ENCODE measurements around the gene APLF.
"Not testable (repeated sequence)": the region's sequence is repeated elsewhere in the genome, so short reads cannot be mapped to it uniquely, and the experiment has no call there.

Gene APLF

DNA sequence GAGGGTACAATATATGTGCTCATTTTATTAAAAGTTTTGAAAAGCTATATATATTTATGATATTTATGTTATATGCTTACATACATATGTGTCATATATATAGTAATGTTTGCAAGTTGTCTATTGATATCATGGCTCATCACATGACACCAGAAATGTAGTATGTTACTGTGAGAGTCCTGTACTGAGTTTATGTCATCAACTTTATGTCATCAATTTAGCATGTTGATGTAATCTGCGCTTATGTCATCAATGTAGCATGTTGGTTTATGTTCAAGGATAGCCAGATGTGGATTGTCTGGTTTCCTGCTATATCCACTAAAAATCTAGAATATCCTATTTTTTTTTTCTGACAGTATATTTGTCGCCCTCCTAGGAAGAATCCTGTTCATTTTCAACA lies 77.4 kb downstream of the APLF start:
- Histone ChIP-seq H3K27me3 (no peaks in the 10 kb centered on the region), H3K27ac (no peak overlapping the region), H3K4me3 (ENCODE audit: low read depth in 1 of 2, low read length in 1 of 2) (no peak overlapping the region), H3K4me1 (ENCODE audit: control insufficient read depth in 1 of 2, insufficient read depth in 1 of 2, low read depth in 1 of 2, low read length in 1 of 2) (no peaks in the 10 kb centered on the region), H3K9me3 (no peaks in the 10 kb centered on the region), H3K36me3 (no peaks in the 10 kb centered on the region)
- TF ChIP-seq, protein P1, sequence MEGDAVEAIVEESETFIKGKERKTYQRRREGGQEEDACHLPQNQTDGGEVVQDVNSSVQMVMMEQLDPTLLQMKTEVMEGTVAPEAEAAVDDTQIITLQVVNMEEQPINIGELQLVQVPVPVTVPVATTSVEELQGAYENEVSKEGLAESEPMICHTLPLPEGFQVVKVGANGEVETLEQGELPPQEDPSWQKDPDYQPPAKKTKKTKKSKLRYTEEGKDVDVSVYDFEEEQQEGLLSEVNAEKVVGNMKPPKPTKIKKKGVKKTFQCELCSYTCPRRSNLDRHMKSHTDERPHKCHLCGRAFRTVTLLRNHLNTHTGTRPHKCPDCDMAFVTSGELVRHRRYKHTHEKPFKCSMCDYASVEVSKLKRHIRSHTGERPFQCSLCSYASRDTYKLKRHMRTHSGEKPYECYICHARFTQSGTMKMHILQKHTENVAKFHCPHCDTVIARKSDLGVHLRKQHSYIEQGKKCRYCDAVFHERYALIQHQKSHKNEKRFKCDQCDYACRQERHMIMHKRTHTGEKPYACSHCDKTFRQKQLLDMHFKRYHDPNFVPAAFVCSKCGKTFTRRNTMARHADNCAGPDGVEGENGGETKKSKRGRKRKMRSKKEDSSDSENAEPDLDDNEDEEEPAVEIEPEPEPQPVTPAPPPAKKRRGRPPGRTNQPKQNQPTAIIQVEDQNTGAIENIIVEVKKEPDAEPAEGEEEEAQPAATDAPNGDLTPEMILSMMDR (IDR thresholded peaks at IDR 0.05) = no peak

DNA sequence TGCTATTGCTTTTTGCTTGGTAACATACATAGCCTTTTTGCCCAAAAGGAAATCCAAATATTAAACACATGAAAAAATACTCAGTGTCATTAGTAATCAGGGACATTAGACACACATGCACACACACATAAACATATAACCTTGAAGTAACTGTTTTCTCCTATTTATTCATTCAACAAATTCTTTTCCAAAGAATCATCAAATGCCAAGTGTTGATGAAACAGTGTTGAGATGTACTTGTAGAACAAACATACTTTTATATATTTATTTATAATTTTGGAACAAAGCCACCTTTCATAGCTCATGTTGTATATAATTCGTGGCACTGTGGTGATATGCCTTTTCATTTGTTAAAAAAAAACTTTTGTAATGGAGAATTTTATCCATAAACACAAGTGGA lies 81.0 kb downstream of the APLF start:
- TF ChIP-seq, protein P1 (IDR thresholded peaks at IDR 0.05) = no peak
- Histone ChIP-seq H3K4me1 (ENCODE audit: control insufficient read depth in 1 of 2, insufficient read depth in 1 of 2, low read depth in 1 of 2, low read length in 1 of 2) (no peaks in the 10 kb centered on the region), H3K27ac (no peak overlapping the region)

DNA sequence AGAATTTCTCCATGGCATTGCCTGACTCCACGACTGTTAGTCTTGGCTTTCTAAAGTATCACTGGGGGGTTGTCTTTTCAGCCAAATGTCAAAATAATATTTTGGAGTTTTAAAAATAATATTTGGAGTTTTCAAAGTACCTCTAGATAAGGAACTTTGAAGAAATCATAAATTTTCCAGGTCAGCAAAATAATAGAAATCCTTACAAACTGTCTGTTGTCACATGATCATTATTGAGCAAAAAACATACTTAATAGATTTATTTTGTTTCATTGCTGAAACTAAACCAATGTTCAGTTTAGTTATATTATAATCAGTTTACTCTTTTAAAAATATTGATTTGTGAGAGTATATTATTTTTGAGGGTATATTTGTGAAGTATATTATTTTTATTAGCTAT lies 85.7 kb downstream of the APLF start:
- Histone ChIP-seq H3K27me3 (no peaks in the 10 kb centered on the region), H3K36me3 (no peaks in the 10 kb centered on the region), H3K27ac (no peak overlapping the region), H3K9me3 (no peaks in the 10 kb centered on the region), H3K4me3 (ENCODE audit: low read depth in 1 of 2, low read length in 1 of 2) (no peak overlapping the region), H3K4me1 (ENCODE audit: control insufficient read depth in 1 of 2, insufficient read depth in 1 of 2, low read depth in 1 of 2, low read length in 1 of 2) (no peaks in the 10 kb centered on the region)
- TF ChIP-seq, protein P1 (IDR thresholded peaks at IDR 0.05) = no peak

More for the DNA sequence above, 81.0 kb downstream of the APLF start:
- no peaks in the 10 kb centered on the region for H3K27me3 ChIP-seq
- no peak overlapping the region for H3K4me3 ChIP-seq (ENCODE audit: low read depth in 1 of 2, low read length in 1 of 2)
- H3K36me3 ChIP-seq = no peaks in the 10 kb centered on the region
- H3K9me3 ChIP-seq = no peaks in the 10 kb centered on the region

DNA sequence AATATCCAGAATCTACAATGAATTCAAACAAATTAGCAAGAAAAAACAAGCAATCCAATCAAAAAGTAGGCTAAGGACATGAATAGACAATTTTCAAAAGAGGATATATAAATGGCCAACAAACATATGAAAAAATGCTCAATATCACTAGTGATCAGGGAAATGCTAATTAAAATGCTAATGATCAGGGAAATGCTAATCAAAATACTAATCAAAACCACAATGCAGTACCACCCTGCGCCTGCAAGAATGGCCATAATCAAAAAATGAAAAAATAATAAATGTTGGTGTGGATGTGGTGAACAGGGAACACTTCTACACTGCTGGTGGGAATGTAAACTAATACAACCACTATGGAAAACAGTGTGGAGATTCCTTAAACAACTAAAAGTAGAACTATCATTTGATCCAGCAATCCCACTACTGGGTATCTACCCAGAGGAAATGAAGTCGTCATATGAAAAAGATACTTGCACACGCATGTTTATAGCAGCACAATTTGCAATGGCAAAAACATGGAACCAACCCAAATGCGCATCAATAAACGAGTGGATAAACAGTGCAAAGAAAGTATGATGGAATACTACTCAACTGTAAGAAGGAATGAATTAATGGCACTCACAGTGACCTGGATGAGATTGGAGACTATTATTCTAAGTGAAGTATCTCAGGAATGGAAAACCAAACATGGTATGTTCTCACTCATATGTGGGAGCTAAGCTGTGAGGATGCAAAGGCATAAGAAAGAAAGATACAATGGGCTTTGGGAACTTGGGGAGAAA lies 88.2 kb downstream of the APLF start:
- not testable (repeated sequence) for H3K9me3 ChIP-seq; H3K36me3 ChIP-seq; H3K27ac ChIP-seq; H3K4me3 ChIP-seq (ENCODE audit: low read depth in 1 of 2, low read length in 1 of 2); H3K4me1 ChIP-seq (ENCODE audit: control insufficient read depth in 1 of 2, insufficient read depth in 1 of 2, low read depth in 1 of 2, low read length in 1 of 2); H3K27me3 ChIP-seq

DNA sequence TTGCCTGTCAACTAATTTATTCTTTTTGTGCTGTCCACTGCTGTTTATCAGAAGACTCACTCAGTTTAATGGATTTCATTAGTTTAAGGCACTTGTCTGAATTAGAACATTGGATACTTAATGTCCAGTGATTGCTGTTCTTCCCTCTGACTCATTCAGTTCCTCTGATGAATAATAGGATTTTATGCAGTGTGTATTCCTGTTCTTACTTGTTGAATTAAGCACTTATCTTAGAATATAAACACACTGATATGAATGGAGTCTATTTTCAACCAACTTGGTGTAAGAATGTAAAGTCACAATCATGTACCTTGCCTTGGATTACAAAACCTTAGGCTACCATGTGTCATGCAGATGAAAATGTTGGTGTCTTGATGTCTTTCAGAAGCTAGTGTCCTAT lies 89.0 kb downstream of the APLF start:
- no peaks in the 10 kb centered on the region for H3K27me3 ChIP-seq
- H3K36me3 ChIP-seq = no peaks in the 10 kb centered on the region
- H3K27ac ChIP-seq = no peak overlapping the region
- no peaks in the 10 kb centered on the region for H3K9me3 ChIP-seq
- no peak overlapping the region for H3K4me3 ChIP-seq (ENCODE audit: low read depth in 1 of 2, low read length in 1 of 2)
- TF ChIP-seq, protein P1 (IDR thresholded peaks at IDR 0.05) = no peak
- H3K4me1 ChIP-seq (ENCODE audit: control insufficient read depth in 1 of 2, insufficient read depth in 1 of 2, low read depth in 1 of 2, low read length in 1 of 2) = no peaks in the 10 kb centered on the region

DNA sequence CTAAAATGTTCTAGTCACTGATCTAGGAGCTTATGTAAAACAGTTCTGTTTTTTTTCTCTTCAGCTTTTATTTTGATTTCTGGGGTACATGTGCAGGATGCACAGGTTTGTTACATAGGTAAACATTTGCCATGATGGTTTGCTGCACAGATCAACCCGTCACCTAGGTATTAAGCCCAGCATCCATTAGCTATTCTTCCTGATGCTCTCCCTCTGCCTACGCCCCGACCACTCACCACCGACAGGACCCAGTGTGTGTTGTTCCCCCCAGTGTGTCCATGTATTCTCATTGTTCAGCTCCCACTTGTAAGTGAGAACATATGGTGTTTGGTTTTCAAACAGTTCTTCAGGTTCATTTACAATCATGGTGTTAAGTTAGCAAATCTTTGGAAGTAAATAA lies 91.2 kb downstream of the APLF start:
- no peaks in the 10 kb centered on the region for H3K9me3 ChIP-seq
- no peak overlapping the region for H3K4me3 ChIP-seq (ENCODE audit: low read depth in 1 of 2, low read length in 1 of 2)
- no peaks in the 10 kb centered on the region for H3K36me3 ChIP-seq
- H3K27ac ChIP-seq = no peak overlapping the region
- TF ChIP-seq, protein P1 (IDR thresholded peaks at IDR 0.05) = no peak
- no peaks in the 10 kb centered on the region for H3K27me3 ChIP-seq
- H3K4me1 ChIP-seq (ENCODE audit: control insufficient read depth in 1 of 2, insufficient read depth in 1 of 2, low read depth in 1 of 2, low read length in 1 of 2) = no peaks in the 10 kb centered on the region
